ENCODE data around the gene OR51L1.

The OR51L1 gene

DNA sequence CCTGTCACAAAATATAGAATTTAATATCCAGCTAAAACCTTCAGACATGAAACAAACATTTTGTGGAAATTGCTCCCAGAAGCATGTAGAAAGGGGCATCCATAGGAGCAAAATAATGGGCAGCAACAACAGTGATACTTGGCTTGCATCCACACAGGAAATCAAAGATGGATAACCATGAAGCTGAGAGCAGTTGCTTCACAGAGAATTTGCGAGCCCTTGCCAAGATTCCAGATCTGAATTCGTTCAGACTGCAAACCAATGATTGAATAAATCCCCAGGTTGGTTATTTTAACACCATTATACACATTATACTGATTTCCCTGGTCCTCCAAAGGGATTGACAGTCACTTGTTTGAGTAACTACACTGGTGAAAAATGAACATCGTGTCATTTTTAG lies 15.6 kb upstream of the OR51L1 start:
- DNase-seq (ENCODE audit: extremely low spot score), result no peak
- CTCF ChIA-PET, result no interaction called here
- TF ChIP-seq CTCF (IDR thresholded peaks at IDR 0.05; ENCODE audit: control extremely low read depth, extremely low read depth, low read depth, missing control alignments), result no peak
- POLR2A ChIA-PET, result no interaction called here

DNA sequence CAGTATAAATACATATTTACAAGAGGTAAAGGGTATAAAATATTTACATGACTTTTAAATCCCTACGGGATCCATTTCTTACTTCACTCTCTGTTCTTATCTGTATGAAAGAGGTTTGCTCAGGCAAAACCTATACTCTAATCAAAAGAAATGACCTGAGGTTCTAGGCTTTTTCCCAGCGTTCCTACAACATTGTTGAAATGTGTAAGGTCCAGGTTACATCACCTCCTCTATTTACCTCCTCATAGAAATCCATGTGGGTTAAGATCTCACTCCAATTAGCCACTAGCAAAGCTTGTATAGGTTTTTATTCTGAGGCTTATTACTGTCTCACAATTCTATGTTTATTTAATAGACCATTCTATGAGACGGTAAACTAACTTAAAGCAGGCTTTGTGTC lies 12.0 kb upstream of the OR51L1 start:
- ChIA-PET CTCF (no interaction called here), POLR2A (no interaction called here)
- TF ChIP-seq CTCF (IDR thresholded peaks at IDR 0.05; ENCODE audit: control extremely low read depth, extremely low read depth, low read depth, missing control alignments), result no peak
- DNase-seq (ENCODE audit: extremely low spot score), result no peak

GRCh38 chr11:4983841-4984240 lies 10.8 kb upstream of the OR51L1 start:
- POLR2A ChIA-PET, result no interaction called here
- no peak for TF ChIP-seq CTCF (IDR thresholded peaks at IDR 0.05; ENCODE audit: control extremely low read depth, extremely low read depth, low read depth, missing control alignments)

DNA sequence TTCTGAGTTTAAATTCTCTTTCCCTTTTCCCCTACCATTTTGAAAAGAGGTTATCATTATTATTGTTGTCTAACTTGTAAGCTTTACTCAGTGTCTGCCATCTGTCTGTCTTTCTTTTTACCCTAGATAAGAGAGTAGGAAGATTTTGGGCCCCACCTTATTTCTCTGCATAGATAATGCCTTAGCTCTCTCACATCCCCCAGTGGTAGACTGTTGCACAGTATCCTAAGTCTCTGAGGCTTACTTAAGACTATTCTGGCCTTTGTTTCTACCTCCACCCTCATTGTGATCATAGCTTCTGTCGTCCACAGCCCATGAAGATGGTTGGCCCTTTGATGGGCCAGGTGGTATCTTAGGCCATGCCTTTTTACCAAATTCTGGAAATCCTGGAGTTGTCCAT lies 3.6 kb upstream of the OR51L1 start:
- TF ChIP-seq CTCF (IDR thresholded peaks at IDR 0.05; ENCODE audit: control extremely low read depth, extremely low read depth, low read depth, missing control alignments), result no peak
- POLR2A ChIA-PET, result no interaction called here
- CTCF ChIA-PET, result interaction anchor here (1.5 to 2.4 kb wide), 4 partner anchors 10 to 354 kb away, joined by 3 to 11 read pairs (median 6); partner anchors contain the start of gene OR51D1
- DNase-seq (ENCODE audit: extremely low spot score), result no peak

More at GRCh38 chr11:4983841-4984240, 10.8 kb upstream of the OR51L1 start:
- no peak for DNase-seq (ENCODE audit: extremely low spot score)
- CTCF ChIA-PET, result no interaction called here

GRCh38 chr11:5004424-5005274 lies 10.0 kb downstream of the OR51L1 start:
- DNase-seq (ENCODE audit: extremely low spot score), result peak; percentile 10
- TF ChIP-seq CTCF (IDR thresholded peaks at IDR 0.05; ENCODE audit: control extremely low read depth, extremely low read depth, low read depth, missing control alignments), result peak; percentile 49
- CTCF ChIA-PET, result interaction anchor here (0.8 to 2.6 kb wide), 2 partner anchors 14 to 368 kb away, joined by 6 to 16 read pairs; partner anchors contain the start of gene OR51D1
- POLR2A ChIA-PET, result no interaction called here

DNA sequence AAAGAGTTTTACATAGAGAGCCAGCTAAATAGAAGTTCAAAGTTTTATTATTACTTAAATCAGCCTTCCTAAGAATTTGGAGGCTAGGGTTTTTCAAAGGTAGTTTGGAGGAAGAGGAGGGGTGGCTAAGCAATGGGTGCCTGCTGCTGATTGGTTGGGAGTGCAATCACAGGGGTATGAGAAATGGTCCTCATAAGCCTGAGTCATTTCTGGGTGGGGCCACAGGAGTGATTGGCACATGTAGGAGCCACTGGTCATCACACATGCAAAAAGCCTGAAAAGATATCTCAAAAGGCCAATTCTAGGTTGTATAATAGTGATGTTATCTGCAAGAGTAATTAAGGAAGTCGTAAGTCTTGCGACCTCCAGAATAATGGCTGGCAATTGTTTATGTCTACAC lies 12.9 kb downstream of the OR51L1 start:
- ChIA-PET CTCF (no interaction called here), POLR2A (no interaction called here)
- DNase-seq (ENCODE audit: extremely low spot score), result no peak
- no peak for TF ChIP-seq CTCF (IDR thresholded peaks at IDR 0.05; ENCODE audit: control extremely low read depth, extremely low read depth, low read depth, missing control alignments)

All from GM10248 (cell line).